HepG2 (cell line): Measurements from ENCODE around the gene CCNJL. TPM values are rescaled to one million over a fixed set of nuclear protein-coding genes. Genes with fewer than 3 reads are reported as not detected.

Experiments used
- ATAC-seq: fragments of 200-7000 bp; cut with Tn5 transposase; 3 replicates; pipeline ENCODE4 v1.9.1; 2020; ENCODE audit warnings: mild to moderate bottlenecking, moderate library complexity
- BruUV-seq: library from RNA; stranded (reverse); fragments of 400-500 nt; replicated peaks from 2 replicates; lab custom pipeline; 2021; lab: Mats Ljungman, UMichigan
- CTCF ChIA-PET: fragments of 300-600 bp; formaldehyde crosslinking; extraction: SDS; loops from one replicate; lab custom pipeline; 2021; ENCODE audit warnings: low total read pairs, inconsistent platforms, low intra/inter-chr PET ratio; lab: Yijun Ruan, JAX
- POLR2A ChIA-PET: fragments of 350-600 bp; sonication (Branson Sonifier 250); formaldehyde crosslinking; loops from one replicate; lab custom pipeline; 2020; ENCODE audit warnings: antibody characterized with exemption, inconsistent platforms; lab: Yijun Ruan, JAX
- DNase-seq: peaks from one replicate; pipeline ENCODE4 v3.0.0-alpha.2; 2015; ENCODE audit warnings: low spot score
- FAIRE-seq: peaks from 3 replicates; lab custom pipeline; 2011; peaks lifted over from hg19 to GRCh38; lab: Jason Lieb, UNC
- H2AFZ ChIP-seq: one replicate; pipeline ENCODE4 v1.6.1; 2011; ENCODE audit warnings: low read length, inconsistent platforms
- H3K27ac ChIP-seq: fragments of 300-600 bp; 3 replicates; pipeline ENCODE4 v1.8.0; 2011; ENCODE audit warnings: mixed run types, mild to moderate bottlenecking, mixed read lengths, low read length, inconsistent platforms; ENCODE audit not compliant: insufficient read depth; ENCODE audit errors: extremely low read length
- H3K27me3 ChIP-seq, 2 experiments: fragments of 200-600 bp in 1 of 2; 2 replicates in 1 of 2; 3 replicates in 1 of 2; pipeline versions ENCODE4 v1.6.0 to v1.8.0; 2011; ENCODE audit warnings: low read length in 2 of 2, mild to moderate bottlenecking in 2 of 2, moderate library complexity in 2 of 2, inconsistent platforms in 1 of 2; ENCODE audit not compliant: insufficient read depth in 2 of 2, control insufficient read depth in 1 of 2
- H3K36me3 ChIP-seq, 2 experiments: fragments of 200-600 bp in 1 of 2; replicated peaks in 1 of 2; 2 replicates in 1 of 2; 3 replicates in 1 of 2; pipeline versions ENCODE4 v1.5.1 to v1.8.0; 2011; ENCODE audit warnings: low read length in 2 of 2, inconsistent platforms in 1 of 2; ENCODE audit not compliant: insufficient read depth in 2 of 2, control insufficient read depth in 1 of 2
- H3K4me1 ChIP-seq: 2 replicates; pipeline ENCODE4 v1.5.1; 2012; ENCODE audit warnings: low read length, inconsistent platforms; ENCODE audit not compliant: insufficient read depth
- H3K4me2 ChIP-seq: 2 replicates; pipeline ENCODE4 v1.6.0; 2011; ENCODE audit warnings: low read depth, low read length, inconsistent platforms
- H3K4me3 ChIP-seq, 3 experiments: fragments of 200-600 bp in 1 of 3; sonication (generic), shearing (Covaris generic) in 1 of 3; replicated peaks in 1 of 3; 2 replicates each; pipeline ENCODE4 v1.5.1; 2011 to 2016; ENCODE audit warnings: low read length in 3 of 3, inconsistent platforms in 2 of 3, low read depth in 2 of 3, mild to moderate bottlenecking in 2 of 3, control low read depth in 1 of 3, mixed read lengths in 1 of 3; ENCODE audit not compliant: insufficient read depth in 1 of 3
- H3K79me2 ChIP-seq: one replicate; pipeline ENCODE4 v1.6.1; 2011; ENCODE audit warnings: low read length, inconsistent platforms; ENCODE audit not compliant: insufficient read depth
- H3K9ac ChIP-seq: 2 replicates; pipeline ENCODE4 v1.6.0; 2011; ENCODE audit warnings: mild to moderate bottlenecking, low read depth, low read length, inconsistent platforms; ENCODE audit not compliant: insufficient read depth
- H3K9me3 ChIP-seq: 2 replicates; pipeline ENCODE4 v1.5.1; 2012; ENCODE audit warnings: mild to moderate bottlenecking, low read length
- H4K20me1 ChIP-seq: 2 replicates; pipeline ENCODE4 v1.6.0; 2011; ENCODE audit warnings: inconsistent platforms, mild to moderate bottlenecking, low read length, moderate library complexity; ENCODE audit not compliant: insufficient read depth
- NR0B2 ChIP-seq: sonication (generic); formaldehyde crosslinking; IDR thresholded peaks from 2 replicates; pipeline ENCODE4 v1.4.0; 2020; ENCODE audit warnings: mild to moderate bottlenecking, missing genetic modification reagents
- PITX1 ChIP-seq: sonication (generic); formaldehyde crosslinking; IDR thresholded peaks from 2 replicates; pipeline ENCODE4 v1.5.1; 2020; ENCODE audit warnings: mild to moderate bottlenecking, missing genetic modification reagents
- REST ChIP-seq, 2 experiments: IDR thresholded peaks; 2 replicates each; pipeline ENCODE4 v1.6.1; 2011 to 2012; ENCODE audit warnings: low read length in 2 of 2, borderline replicate concordance in 1 of 2, low read depth in 1 of 2, mild to moderate bottlenecking in 1 of 2, moderate library complexity in 1 of 2
- SP5 ChIP-seq: IDR thresholded peaks from 2 replicates; pipeline ENCODE4 v1.6.1; 2016; ENCODE audit warnings: low read depth, borderline replicate concordance
- USF2 ChIP-seq, 2 experiments: sonication (generic) in 1 of 2; formaldehyde crosslinking in 1 of 2; IDR thresholded peaks; 2 replicates each; pipeline versions ENCODE4 v1.5.1 to v1.6.1; 2011 to 2020; ENCODE audit warnings: borderline replicate concordance in 1 of 2, low read depth in 1 of 2, low read length in 1 of 2, mild to moderate bottlenecking in 1 of 2, missing genetic modification reagents in 1 of 2, moderate library complexity in 1 of 2
- ZFP82 ChIP-seq: sonication (generic); formaldehyde crosslinking; IDR thresholded peaks from 2 replicates; pipeline ENCODE4 v1.5.1; 2020; ENCODE audit warnings: mild to moderate bottlenecking, missing genetic modification reagents, borderline replicate concordance
- ZNF143 ChIP-seq: sonication (generic); formaldehyde crosslinking; IDR thresholded peaks from 2 replicates; pipeline ENCODE4 v1.4.0; 2020; ENCODE audit warnings: missing genetic modification reagents
- ZNF160 ChIP-seq: sonication (generic); formaldehyde crosslinking; IDR thresholded peaks from 2 replicates; pipeline ENCODE4 v1.8.0; 2022; ENCODE audit warnings: mild to moderate bottlenecking, inconsistent platforms, missing genetic modification reagents
- ZNF572 ChIP-seq: sonication (generic); formaldehyde crosslinking; IDR thresholded peaks from 2 replicates; pipeline ENCODE4 v1.5.1; 2020; ENCODE audit warnings: mild to moderate bottlenecking, missing genetic modification reagents
- ZNF839 ChIP-seq: sonication (generic); formaldehyde crosslinking; IDR thresholded peaks from 2 replicates; pipeline ENCODE4 v1.4.0; 2020; ENCODE audit warnings: missing genetic modification reagents, mild to moderate bottlenecking, borderline replicate concordance
- WGBS: methylation state at CpG from one replicate; pipeline ENCODE4 v1.1.6; 2017; ENCODE audit warnings: low lambda C conversion rate; 5-methylcytosine and 5-hydroxymethylcytosine counted together
- in situ Hi-C: cut with HindIII; loops from 2 replicates; pipeline ENCODE4 v1.10.0; 2017; ENCODE audit warnings: low pct_unique_long_range_greater_than_20kb; ENCODE audit not compliant: extremely low pct_ligation_motif_present
- intact Hi-C: fragments of 100-400 bp; cut with micrococcal nuclease; formaldehyde crosslinking; loops from one replicate; pipeline ENCODE4 v1.10.0; 2022; ENCODE audit not compliant: unreplicated experiment
- polyA plus RNA-seq, 8 experiments: library from polyadenylated mRNA; depleted of rRNA in 3 of 8; stranded (reverse) in 7 of 8; unstranded in 1 of 8; fragments of >200 nt; fragmentation: Illumina TruSeq in 4 of 8; extraction: Trizol in 4 of 8; gene quantifications; 2 replicates each; pipeline versions ENCODE4 v1.2.1 to v1.2.3, GENCODE V29; 2011 to 2016; ENCODE audit warnings: low read depth in 4 of 8, missing spikeins in 1 of 8, mixed read lengths in 1 of 8; ENCODE audit not compliant: insufficient read depth in 1 of 8
- total RNA-seq, 5 experiments: library from RNA; depleted of rRNA; stranded (reverse); fragments of >200 nt; fragmentation: Illumina TruSeq; extraction: Trizol; gene quantifications; 2 replicates each; pipeline ENCODE4 v1.2.3, GENCODE V29; 2016; ENCODE audit warnings: low read depth in 1 of 5

CCNJL gene
- total and polyA plus RNA-seq, 2 of the 13 experiments (the other 11 are each of a cell fraction or from before 2014, with no cell fraction given), result 1.6 to 4.4 TPM

- CTCF ChIA-PET, result no interaction called here
- Histone ChIP-seq H3K79me2 (no peaks in the 10 kb centered on the region), H2AFZ (no peak overlapping the region), H3K27ac (no peak overlapping the region), H3K36me3 (no peaks in the 10 kb centered on the region), H3K27me3 (no peaks in the 10 kb centered on the region; a peak in 2 of 5 replicates), H3K9me3 (no peaks in the 10 kb centered on the region)
- BruUV-seq, result no TSS peak
- ATAC-seq, result no peak
- 81% methylated on average over 4 of the region's 4 CpGs for WGBS
- intact Hi-C loops (no loop called here), in situ Hi-C loops (no loop called here)
- FAIRE-seq, result no peak
- DNase-seq, result no peak
- TF ChIP-seq ZNF160 (CRISPR knock-in tag), result no peak
- TF ChIP-seq ZNF839 (CRISPR knock-in tag), result no peak
- TF ChIP-seq USF2 (IDR thresholded peaks at IDR 0.05; ENCODE audit: low read depth, low read length), result no peak
- no peak for TF ChIP-seq USF2 (CRISPR knock-in tag; IDR thresholded peaks at IDR 0.05; ENCODE audit: borderline replicate concordance)
- no peak for TF ChIP-seq ZFP82
- TF ChIP-seq REST (IDR thresholded peaks at IDR 0.05; ENCODE audit: borderline replicate concordance in 1 of 2, low read depth in 1 of 2, low read length in 2 of 2), result no peak
- no peak for TF ChIP-seq ZNF143 (CRISPR knock-in tag)
- TF ChIP-seq PITX1 (CRISPR knock-in tag), result no peak
- no peak for TF ChIP-seq ZNF572
- TF ChIP-seq SP5, result no peak
- TF ChIP-seq NR0B2, result no peak
- TF ChIP-seq, all 625 proteins: peak for 0
- POLR2A ChIA-PET, result no interaction called here
- Histone ChIP-seq H4K20me1 (no peaks in the 10 kb centered on the region), H3K4me1 (peaks cover 16% of the 10 kb centered on the region), H3K4me2 (no peak overlapping the region), H3K9ac (no peak overlapping the region), H3K4me3 (no peak overlapping the region)
Observed at GRCh38 chr5:160306696-160307095, 5.7 kb downstream of the CCNJL start.
